H9 (cell line): ENCODE data around the gene TREM1. TPM values are rescaled to one million over a fixed set of nuclear protein-coding genes. Genes with fewer than 3 reads are reported as not detected.

Source experiments
- DNase-seq: peaks from one replicate; pipeline ENCODE4 v3.0.0-alpha.2; 2017
- H2AFZ ChIP-seq: one replicate; pipeline ENCODE4 v1.6.1; 2013; ENCODE audit warnings: mild to moderate bottlenecking, low read length, control low read depth, moderate library complexity
- H2AK5ac ChIP-seq: 2 replicates; pipeline ENCODE4 v1.6.1; 2013; ENCODE audit warnings: low read length, control low read depth, mixed read lengths; ENCODE audit not compliant: insufficient read length
- H2BK120ac ChIP-seq: one replicate; pipeline ENCODE4 v1.6.1; 2013; ENCODE audit warnings: low read depth, mild to moderate bottlenecking, low read length, control low read depth, inconsistent platforms; ENCODE audit not compliant: poor library complexity, severe bottlenecking
- H2BK12ac ChIP-seq: 2 replicates; pipeline ENCODE4 v1.6.1; 2013; ENCODE audit warnings: low read length, control low read depth, mixed read lengths, low read depth; ENCODE audit not compliant: insufficient read length
- H2BK15ac ChIP-seq: 2 replicates; pipeline ENCODE4 v1.6.1; 2013; ENCODE audit warnings: low read depth, low read length, control low read depth
- H2BK20ac ChIP-seq: one replicate; pipeline ENCODE4 v1.6.1; 2013; ENCODE audit warnings: low read depth, mild to moderate bottlenecking, low read length, control low read depth, inconsistent platforms; ENCODE audit not compliant: poor library complexity, severe bottlenecking
- H2BK5ac ChIP-seq: 2 replicates; pipeline ENCODE4 v1.6.1; 2013; ENCODE audit warnings: low read length, control low read depth, mixed read lengths; ENCODE audit not compliant: insufficient read length
- H3K14ac ChIP-seq: 2 replicates; pipeline ENCODE4 v1.6.1; 2013; ENCODE audit warnings: low read length, control low read depth; ENCODE audit not compliant: insufficient read depth
- H3K18ac ChIP-seq: 2 replicates; pipeline ENCODE4 v1.6.1; 2013; ENCODE audit warnings: low read depth, mild to moderate bottlenecking, mixed read lengths, low read length, control low read depth; ENCODE audit not compliant: insufficient read length
- H3K23ac ChIP-seq: 2 replicates; pipeline ENCODE4 v1.6.1; 2013; ENCODE audit warnings: low read length, control low read depth, mixed read lengths, low read depth; ENCODE audit not compliant: insufficient read length
- H3K23me2 ChIP-seq: 2 replicates; pipeline ENCODE4 v1.6.1; 2013; ENCODE audit warnings: low read depth, mild to moderate bottlenecking, mixed read lengths, low read length, control low read depth; ENCODE audit not compliant: insufficient read length, poor library complexity, severe bottlenecking
- H3K27ac ChIP-seq: 2 replicates; pipeline ENCODE4 v1.5.1; 2013; ENCODE audit warnings: low read length, control low read depth, mixed read lengths, low read depth; ENCODE audit not compliant: insufficient read length
- H3K27me3 ChIP-seq: 2 replicates; pipeline ENCODE4 v1.6.1; 2013; ENCODE audit warnings: low read length, control low read depth, inconsistent platforms; ENCODE audit not compliant: insufficient read depth
- H3K4ac ChIP-seq: 2 replicates; pipeline ENCODE4 v1.6.1; 2013; ENCODE audit warnings: low read depth, mild to moderate bottlenecking, control low read depth, inconsistent platforms, low read length, moderate library complexity
- H3K4me1 ChIP-seq: 2 replicates; pipeline ENCODE4 v1.6.1; 2013; ENCODE audit warnings: low read length, control low read depth, inconsistent platforms; ENCODE audit not compliant: insufficient read depth
- H3K4me2 ChIP-seq: 2 replicates; pipeline ENCODE4 v1.6.1; 2013; ENCODE audit warnings: low read length, control low read depth, mixed read lengths; ENCODE audit not compliant: insufficient read length, insufficient read depth
- H3K56ac ChIP-seq: 2 replicates; pipeline ENCODE4 v1.6.1; 2013; ENCODE audit warnings: low read depth, mild to moderate bottlenecking, mixed read lengths, low read length, control low read depth; ENCODE audit not compliant: insufficient read length
- H3K79me1 ChIP-seq: 2 replicates; pipeline ENCODE4 v1.6.1; 2013; ENCODE audit warnings: low read depth, mild to moderate bottlenecking, moderate library complexity, low read length, control low read depth, inconsistent platforms; ENCODE audit not compliant: insufficient read depth, poor library complexity, severe bottlenecking
- H3K79me2 ChIP-seq: 2 replicates; pipeline ENCODE4 v1.6.1; 2013; ENCODE audit warnings: low read length, control low read depth, inconsistent platforms; ENCODE audit not compliant: insufficient read depth
- H3K9ac ChIP-seq: 2 replicates; pipeline ENCODE4 v1.6.1; 2013; ENCODE audit warnings: low read length, control low read depth, mixed read lengths; ENCODE audit not compliant: insufficient read length; ENCODE audit errors: extremely low read depth
- H3K9me3 ChIP-seq: one replicate; pipeline ENCODE4 v1.6.1; 2013; ENCODE audit warnings: low read depth, low read length, inconsistent platforms; ENCODE audit not compliant: control insufficient read depth
- H3T11ph ChIP-seq: one replicate; pipeline ENCODE4 v1.6.1; 2013; ENCODE audit warnings: mild to moderate bottlenecking, low read length, control low read depth, inconsistent platforms
- H4K20me1 ChIP-seq: one replicate; pipeline ENCODE4 v1.6.1; 2013; ENCODE audit not compliant: control insufficient read depth, insufficient read length, insufficient read depth
- H4K5ac ChIP-seq: 2 replicates; pipeline ENCODE4 v1.6.1; 2013; ENCODE audit warnings: low read depth, mild to moderate bottlenecking, mixed read lengths, low read length, control low read depth; ENCODE audit not compliant: insufficient read length
- H4K8ac ChIP-seq: replicated peaks from 2 replicates; pipeline ENCODE4 v1.6.1; 2013; ENCODE audit warnings: low read length, control low read depth, mixed read lengths, low read depth; ENCODE audit not compliant: insufficient read length
- H4K91ac ChIP-seq: 2 replicates; pipeline ENCODE4 v1.6.1; 2013; ENCODE audit warnings: low read depth, mild to moderate bottlenecking, moderate library complexity, mixed read lengths, low read length, control low read depth; ENCODE audit not compliant: insufficient read length
- H3K27ac Mint-ChIP-seq, 3 experiments: 2 replicates in 2 of 3; 3 replicates in 1 of 3; pipeline ENCODE4 v1.8.0; 2020 to 2021; ENCODE audit warnings: mixed read lengths in 3 of 3, mild to moderate bottlenecking in 1 of 3, moderate library complexity in 1 of 3
- H3K27me3 Mint-ChIP-seq: 2 replicates; pipeline ENCODE4 v1.8.0; 2021; ENCODE audit warnings: low read depth, mild to moderate bottlenecking, moderate library complexity, mixed read lengths
- H3K36me3 Mint-ChIP-seq, 3 experiments: 2 replicates in 2 of 3; 3 replicates in 1 of 3; pipeline ENCODE4 v1.8.0; 2020 to 2021; ENCODE audit warnings: low read depth in 3 of 3, mixed read lengths in 3 of 3; ENCODE audit not compliant: insufficient read depth in 1 of 3
- H3K4me1 Mint-ChIP-seq, 2 experiments: 2 replicates each; pipeline ENCODE4 v1.8.0; 2020; ENCODE audit warnings: mixed read lengths in 2 of 2
- H3K4me3 Mint-ChIP-seq, 2 experiments: 2 replicates in 1 of 2; 3 replicates in 1 of 2; pipeline ENCODE4 v1.8.0; 2020 to 2021; ENCODE audit warnings: mild to moderate bottlenecking in 2 of 2, mixed read lengths in 2 of 2, moderate library complexity in 1 of 2
- H3K9me3 Mint-ChIP-seq, 2 experiments: 2 replicates in 1 of 2; 3 replicates in 1 of 2; pipeline ENCODE4 v1.8.0; 2020; ENCODE audit warnings: mild to moderate bottlenecking in 2 of 2, mixed read lengths in 2 of 2, moderate library complexity in 1 of 2
- CTCF ChIP-seq: fragments of 200-600 bp; sonication (generic); conservative IDR thresholded peaks from 3 replicates; pipeline ENCODE4 v1.8.0; 2021; ENCODE audit warnings: antibody characterized with exemption, mild to moderate bottlenecking
- WGBS: extraction: QIAGEN DNeasy Blood & Tissue Kit; methylation state at CpG from one replicate; pipeline ENCODE4 v1.1.7; 2013; ENCODE audit warnings: missing lambda C conversion rate, low lambda C conversion rate, mixed read lengths; ENCODE audit not compliant: insufficient read length; ENCODE audit errors: extremely low coverage; 5-methylcytosine and 5-hydroxymethylcytosine counted together
- total RNA-seq: library from RNA; stranded (reverse); gene quantifications from 2 replicates; pipeline ENCODE4 v1.2.1, GENCODE V29; 2021

Gene TREM1
- total RNA-seq, 1 experiment from 2014 or later: not detected

GRCh38 chr6:41335943-41336342 is 49.5 kb upstream of the TREM1 start:
- TF ChIP-seq CTCF: no peak
- Histone ChIP-seq H3K9ac (no peak overlapping the region), H3K4me2 (no peak overlapping the region), H4K8ac (no peak overlapping the region), H3K9me3 (no peaks in the 10 kb centered on the region), H3K23me2 (no peaks in the 10 kb centered on the region), H3K79me1 (no peaks in the 10 kb centered on the region), H3K18ac (no peak overlapping the region), H3K4me1 (no peaks in the 10 kb centered on the region), H3K27ac (no peak overlapping the region), H3T11ph (no peak overlapping the region), H3K27me3 (no peaks in the 10 kb centered on the region), H4K91ac (no peak overlapping the region), H2AFZ (no peak overlapping the region), H4K5ac (no peak overlapping the region), H3K56ac (no peak overlapping the region), H2AK5ac (no peak overlapping the region), H2BK12ac (no peak overlapping the region), H2BK5ac (no peak overlapping the region), H3K79me2 (no peaks in the 10 kb centered on the region), H3K14ac (no peak overlapping the region), H4K20me1 (no peaks in the 10 kb centered on the region), H2BK20ac (no peak overlapping the region), H3K4ac (no peak overlapping the region), H2BK120ac (no peak overlapping the region), H2BK15ac (no peak overlapping the region), H3K23ac (no peak overlapping the region)
- no peaks in the 10 kb centered on the region for H3K9me3 Mint-ChIP-seq
- H3K27me3 Mint-ChIP-seq: peaks cover 14% of the 10 kb centered on the region
- H3K27ac Mint-ChIP-seq: no peak overlapping the region
- H3K4me1 Mint-ChIP-seq: peaks cover 3 to 12% of the 10 kb centered on the region in 2 experiments; a peak in 3 of 4 replicates
- no peaks in the 10 kb centered on the region for H3K36me3 Mint-ChIP-seq
- DNase-seq: no peak
- H3K4me3 Mint-ChIP-seq: no peak overlapping the region
- no CpG with 5 or more reads among the region's 11 CpGs for WGBS
